ENCODE data around the gene SPN.

The SPN gene

DNA sequence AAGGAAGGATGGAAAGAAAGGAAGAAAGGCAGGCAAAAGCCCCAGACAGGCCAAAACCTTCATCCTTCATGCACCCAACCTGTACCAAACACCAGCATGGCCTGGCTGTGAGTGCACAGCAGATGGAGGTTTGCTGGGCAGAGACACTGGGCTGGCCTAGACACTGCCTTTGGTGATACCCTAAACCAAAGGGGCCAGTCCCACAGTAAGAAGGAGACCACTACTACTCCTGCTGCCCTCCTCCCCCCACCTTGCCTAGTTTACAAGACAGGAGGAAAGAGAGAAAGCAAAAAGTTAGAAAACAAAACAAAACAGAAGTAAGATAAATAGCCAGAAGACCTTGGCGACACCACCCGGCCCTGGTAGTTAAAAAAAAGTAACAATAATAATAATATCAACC lies 35.0 kb downstream of the SPN start:
- H3K4me1 ChIP-seq (ENCODE audit: low read length): peaks cover 33% of the 10 kb centered on the region
- H3K27ac ChIP-seq (ENCODE audit: low read length): no peak overlapping the region
- peaks cover 3% of the 10 kb centered on the region; the same call in 1 of the 2 replicates for H3K9me3 ChIP-seq (ENCODE audit: insufficient read depth, low read length)
- H3K9ac ChIP-seq (ENCODE audit: low read length): no peak overlapping the region
- H2AFZ ChIP-seq (ENCODE audit: low read depth, low read length): no peak overlapping the region
- no peaks in the 10 kb centered on the region for H3K27me3 ChIP-seq (ENCODE audit: low read depth, low read length)
- peaks cover 4% of the 10 kb centered on the region for H3K36me3 ChIP-seq (replicated peaks; ENCODE audit: low read depth, low read length)
- no peak overlapping the region for H3K4me2 ChIP-seq (ENCODE audit: low read length)
- H4K20me1 ChIP-seq (ENCODE audit: insufficient read depth, low read length): peaks cover 5% of the 10 kb centered on the region; the same call in 1 of the 2 replicates
- no peak overlapping the region for H3K4me3 ChIP-seq (ENCODE audit: low read length)
- H3K79me2 ChIP-seq (ENCODE audit: low read length): no peaks in the 10 kb centered on the region
- TF ChIP-seq EZH2phosphoT487 (IDR thresholded peaks at IDR 0.05; ENCODE audit: low read depth): no peak
- TF ChIP-seq, protein P1, sequence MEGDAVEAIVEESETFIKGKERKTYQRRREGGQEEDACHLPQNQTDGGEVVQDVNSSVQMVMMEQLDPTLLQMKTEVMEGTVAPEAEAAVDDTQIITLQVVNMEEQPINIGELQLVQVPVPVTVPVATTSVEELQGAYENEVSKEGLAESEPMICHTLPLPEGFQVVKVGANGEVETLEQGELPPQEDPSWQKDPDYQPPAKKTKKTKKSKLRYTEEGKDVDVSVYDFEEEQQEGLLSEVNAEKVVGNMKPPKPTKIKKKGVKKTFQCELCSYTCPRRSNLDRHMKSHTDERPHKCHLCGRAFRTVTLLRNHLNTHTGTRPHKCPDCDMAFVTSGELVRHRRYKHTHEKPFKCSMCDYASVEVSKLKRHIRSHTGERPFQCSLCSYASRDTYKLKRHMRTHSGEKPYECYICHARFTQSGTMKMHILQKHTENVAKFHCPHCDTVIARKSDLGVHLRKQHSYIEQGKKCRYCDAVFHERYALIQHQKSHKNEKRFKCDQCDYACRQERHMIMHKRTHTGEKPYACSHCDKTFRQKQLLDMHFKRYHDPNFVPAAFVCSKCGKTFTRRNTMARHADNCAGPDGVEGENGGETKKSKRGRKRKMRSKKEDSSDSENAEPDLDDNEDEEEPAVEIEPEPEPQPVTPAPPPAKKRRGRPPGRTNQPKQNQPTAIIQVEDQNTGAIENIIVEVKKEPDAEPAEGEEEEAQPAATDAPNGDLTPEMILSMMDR (IDR thresholded peaks at IDR 0.05; ENCODE audit: low read depth, low read length): no peak

DNA sequence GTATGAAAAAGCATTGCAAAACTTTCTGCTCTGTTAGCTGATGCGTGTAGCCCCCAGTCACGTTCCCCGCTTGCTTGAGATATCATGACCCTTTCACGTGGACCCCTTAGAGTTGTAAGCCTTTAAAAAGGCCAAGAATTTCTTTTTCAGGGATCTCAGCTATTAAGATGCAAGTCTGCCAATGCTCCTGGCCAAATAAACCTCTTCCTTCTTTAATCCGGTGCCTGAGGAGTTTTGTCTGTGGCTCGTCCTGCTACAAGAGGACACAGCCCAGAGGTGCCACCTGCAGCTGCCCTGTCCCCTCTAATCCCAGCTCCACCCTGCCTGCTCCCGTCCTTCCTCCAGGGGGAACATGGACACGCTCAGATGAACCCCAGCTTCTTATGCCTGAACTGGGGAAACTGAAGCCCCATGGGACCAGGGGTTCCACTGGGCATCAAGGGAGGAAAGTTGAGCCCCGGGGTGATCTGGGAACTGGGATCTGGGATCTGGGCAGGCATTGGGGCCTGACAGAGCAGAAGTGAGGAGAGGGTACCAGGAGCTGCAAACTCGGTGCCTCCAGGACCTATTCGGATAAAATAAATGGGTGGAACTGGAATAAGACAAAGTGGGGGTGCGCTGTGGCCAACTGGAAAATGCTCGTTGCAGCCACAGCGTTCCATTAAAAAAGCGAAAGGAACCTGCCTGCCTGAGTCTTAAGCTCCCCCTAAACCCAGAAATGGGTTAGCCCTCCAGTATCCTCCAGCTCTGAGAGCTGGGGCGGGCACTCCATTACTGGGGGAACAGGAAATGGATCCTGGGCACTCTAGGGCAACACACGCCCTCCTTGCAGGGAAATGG lies 35.7 kb downstream of the SPN start:
- H2AFZ ChIP-seq (ENCODE audit: low read depth, low read length): no peak overlapping the region
- no peak overlapping the region for H3K9ac ChIP-seq (ENCODE audit: low read length)
- H3K36me3 ChIP-seq (replicated peaks; ENCODE audit: low read depth, low read length): peaks cover 4% of the 10 kb centered on the region
- peaks cover 3% of the 10 kb centered on the region; the same call in 1 of the 2 replicates for H3K9me3 ChIP-seq (ENCODE audit: insufficient read depth, low read length)
- no peak for TF ChIP-seq EZH2phosphoT487 (IDR thresholded peaks at IDR 0.05; ENCODE audit: low read depth)
- TF ChIP-seq, protein P1 (IDR thresholded peaks at IDR 0.05; ENCODE audit: low read depth, low read length): no peak
- no peak overlapping the region for H3K27ac ChIP-seq (ENCODE audit: low read length)
- H3K4me2 ChIP-seq (ENCODE audit: low read length): no peak overlapping the region
- H3K4me1 ChIP-seq (ENCODE audit: low read length): peaks cover 32% of the 10 kb centered on the region
- H3K4me3 ChIP-seq (ENCODE audit: low read length): no peak overlapping the region
- no peaks in the 10 kb centered on the region for H3K79me2 ChIP-seq (ENCODE audit: low read length)
- H3K27me3 ChIP-seq (ENCODE audit: low read depth, low read length): no peaks in the 10 kb centered on the region
- peaks cover 5% of the 10 kb centered on the region; the same call in 1 of the 2 replicates for H4K20me1 ChIP-seq (ENCODE audit: insufficient read depth, low read length)

- Histone ChIP-seq H2AFZ (ENCODE audit: low read depth, low read length) (no peak overlapping the region), H3K4me3 (ENCODE audit: low read length) (no peak overlapping the region), H3K9me3 (ENCODE audit: insufficient read depth, low read length) (peaks cover 3% of the 10 kb centered on the region; the same call in 1 of the 2 replicates), H3K79me2 (ENCODE audit: low read length) (no peaks in the 10 kb centered on the region), H4K20me1 (ENCODE audit: insufficient read depth, low read length) (peaks cover 3% of the 10 kb centered on the region; the same call in 1 of the 2 replicates), H3K27me3 (ENCODE audit: low read depth, low read length) (no peaks in the 10 kb centered on the region), H3K27ac (ENCODE audit: low read length) (no peak overlapping the region), H3K9ac (ENCODE audit: low read length) (no peak overlapping the region), H3K4me2 (ENCODE audit: low read length) (no peak overlapping the region), H3K4me1 (ENCODE audit: low read length) (peaks cover 23% of the 10 kb centered on the region), H3K36me3 (replicated peaks; ENCODE audit: low read depth, low read length) (peaks cover 4% of the 10 kb centered on the region)
- no peak for TF ChIP-seq EZH2phosphoT487 (IDR thresholded peaks at IDR 0.05; ENCODE audit: low read depth)
- TF ChIP-seq, protein P1 (IDR thresholded peaks at IDR 0.05; ENCODE audit: low read depth, low read length): no peak
Observed at GRCh38 chr16:29699324-29700219, 36.5 kb downstream of the SPN start.

Data from OCI-LY3 (cell line).